HL-60 (cell line): ENCODE data around the gene GALNT17.

ENCODE experiments used
- DNase-seq, 2 experiments: peaks; one replicate each; pipeline ENCODE4 v3.0.0-alpha.2; 2010 to 2020; ENCODE audit warnings: low read depth in 1 of 2, low spot score in 1 of 2
- H3K27ac ChIP-seq: fragments of 250-450 bp; sonication (Bioruptor Pico); replicated peaks from 2 replicates; pipeline ENCODE4 v1.5.1; 2020; ENCODE audit warnings: mild to moderate bottlenecking, moderate library complexity
- H3K27me3 ChIP-seq: fragments of 250-450 bp; sonication (Bioruptor Pico); 2 replicates; pipeline ENCODE4 v1.5.1; 2021; ENCODE audit warnings: mild to moderate bottlenecking, moderate library complexity; ENCODE audit not compliant: insufficient read depth, poor library complexity, severe bottlenecking
- H3K4me3 ChIP-seq: replicated peaks from 2 replicates; pipeline ENCODE4 v1.5.1; 2011; ENCODE audit warnings: mild to moderate bottlenecking, control low read depth, low read length; ENCODE audit not compliant: insufficient read depth
- CTCF ChIP-seq: IDR thresholded peaks from one replicate; pipeline ENCODE4 v1.5.1; 2011; ENCODE audit warnings: low read length, control low read depth, inconsistent platforms; ENCODE audit not compliant: insufficient read depth
- GABPA ChIP-seq: IDR thresholded peaks from 2 replicates; pipeline ENCODE4 v1.6.1; 2012; ENCODE audit warnings: low read depth
- POLR2AphosphoS5 ChIP-seq: IDR thresholded peaks from 2 replicates; pipeline ENCODE4 v1.6.1; 2012; ENCODE audit warnings: low read depth
- SPI1 ChIP-seq: IDR thresholded peaks from 2 replicates; pipeline ENCODE4 v1.6.1; 2012; ENCODE audit warnings: low read depth, mild to moderate bottlenecking, borderline replicate concordance
- TF ChIP-seq, protein P1 (sequence below): IDR thresholded peaks from 2 replicates; pipeline ENCODE4 v1.6.1; 2012; ENCODE audit warnings: low read depth; ENCODE audit not compliant: insufficient replicate concordance

Gene GALNT17

DNA sequence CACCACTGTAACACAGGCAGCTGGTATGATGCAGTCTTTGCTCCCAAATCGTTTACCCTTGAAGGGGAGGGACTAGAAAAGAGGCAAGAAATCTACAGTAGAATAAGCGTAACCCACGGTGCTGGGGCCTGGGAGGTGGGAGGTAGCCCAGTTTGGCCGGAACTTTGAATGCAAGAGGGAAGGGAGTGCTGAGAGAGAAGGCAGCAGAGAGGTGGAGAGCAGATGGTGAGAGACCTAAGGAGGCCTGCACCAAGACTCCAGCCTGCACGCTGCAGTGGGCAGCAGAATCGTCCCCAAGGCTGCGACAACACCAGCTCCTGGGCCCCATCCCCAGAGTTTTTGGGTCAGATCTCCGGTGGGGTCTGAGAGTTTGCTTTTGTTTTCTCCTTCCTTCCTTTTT lies 547.5 kb downstream of the GALNT17 start:
- Histone ChIP-seq H3K27ac (no peak overlapping the region), H3K27me3 (no peaks in the 10 kb centered on the region), H3K4me3 (no peak overlapping the region)
- DNase-seq, result no peak
- TF ChIP-seq CTCF (no peak), GABPA (no peak), POLR2AphosphoS5 (no peak), SPI1 (no peak)
- TF ChIP-seq, protein P1, sequence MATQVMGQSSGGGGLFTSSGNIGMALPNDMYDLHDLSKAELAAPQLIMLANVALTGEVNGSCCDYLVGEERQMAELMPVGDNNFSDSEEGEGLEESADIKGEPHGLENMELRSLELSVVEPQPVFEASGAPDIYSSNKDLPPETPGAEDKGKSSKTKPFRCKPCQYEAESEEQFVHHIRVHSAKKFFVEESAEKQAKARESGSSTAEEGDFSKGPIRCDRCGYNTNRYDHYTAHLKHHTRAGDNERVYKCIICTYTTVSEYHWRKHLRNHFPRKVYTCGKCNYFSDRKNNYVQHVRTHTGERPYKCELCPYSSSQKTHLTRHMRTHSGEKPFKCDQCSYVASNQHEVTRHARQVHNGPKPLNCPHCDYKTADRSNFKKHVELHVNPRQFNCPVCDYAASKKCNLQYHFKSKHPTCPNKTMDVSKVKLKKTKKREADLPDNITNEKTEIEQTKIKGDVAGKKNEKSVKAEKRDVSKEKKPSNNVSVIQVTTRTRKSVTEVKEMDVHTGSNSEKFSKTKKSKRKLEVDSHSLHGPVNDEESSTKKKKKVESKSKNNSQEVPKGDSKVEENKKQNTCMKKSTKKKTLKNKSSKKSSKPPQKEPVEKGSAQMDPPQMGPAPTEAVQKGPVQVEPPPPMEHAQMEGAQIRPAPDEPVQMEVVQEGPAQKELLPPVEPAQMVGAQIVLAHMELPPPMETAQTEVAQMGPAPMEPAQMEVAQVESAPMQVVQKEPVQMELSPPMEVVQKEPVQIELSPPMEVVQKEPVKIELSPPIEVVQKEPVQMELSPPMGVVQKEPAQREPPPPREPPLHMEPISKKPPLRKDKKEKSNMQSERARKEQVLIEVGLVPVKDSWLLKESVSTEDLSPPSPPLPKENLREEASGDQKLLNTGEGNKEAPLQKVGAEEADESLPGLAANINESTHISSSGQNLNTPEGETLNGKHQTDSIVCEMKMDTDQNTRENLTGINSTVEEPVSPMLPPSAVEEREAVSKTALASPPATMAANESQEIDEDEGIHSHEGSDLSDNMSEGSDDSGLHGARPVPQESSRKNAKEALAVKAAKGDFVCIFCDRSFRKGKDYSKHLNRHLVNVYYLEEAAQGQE, result no peak

- TF ChIP-seq CTCF (no peak), GABPA (no peak), SPI1 (no peak), POLR2AphosphoS5 (no peak)
- TF ChIP-seq, protein P1, result no peak
- Histone ChIP-seq H3K27ac (no peak overlapping the region), H3K4me3 (no peak overlapping the region), H3K27me3 (no peaks in the 10 kb centered on the region)
- DNase-seq, result no peak
Measured at GRCh38 chr7:71682181-71682580, 550.2 kb downstream of the GALNT17 start.

DNA sequence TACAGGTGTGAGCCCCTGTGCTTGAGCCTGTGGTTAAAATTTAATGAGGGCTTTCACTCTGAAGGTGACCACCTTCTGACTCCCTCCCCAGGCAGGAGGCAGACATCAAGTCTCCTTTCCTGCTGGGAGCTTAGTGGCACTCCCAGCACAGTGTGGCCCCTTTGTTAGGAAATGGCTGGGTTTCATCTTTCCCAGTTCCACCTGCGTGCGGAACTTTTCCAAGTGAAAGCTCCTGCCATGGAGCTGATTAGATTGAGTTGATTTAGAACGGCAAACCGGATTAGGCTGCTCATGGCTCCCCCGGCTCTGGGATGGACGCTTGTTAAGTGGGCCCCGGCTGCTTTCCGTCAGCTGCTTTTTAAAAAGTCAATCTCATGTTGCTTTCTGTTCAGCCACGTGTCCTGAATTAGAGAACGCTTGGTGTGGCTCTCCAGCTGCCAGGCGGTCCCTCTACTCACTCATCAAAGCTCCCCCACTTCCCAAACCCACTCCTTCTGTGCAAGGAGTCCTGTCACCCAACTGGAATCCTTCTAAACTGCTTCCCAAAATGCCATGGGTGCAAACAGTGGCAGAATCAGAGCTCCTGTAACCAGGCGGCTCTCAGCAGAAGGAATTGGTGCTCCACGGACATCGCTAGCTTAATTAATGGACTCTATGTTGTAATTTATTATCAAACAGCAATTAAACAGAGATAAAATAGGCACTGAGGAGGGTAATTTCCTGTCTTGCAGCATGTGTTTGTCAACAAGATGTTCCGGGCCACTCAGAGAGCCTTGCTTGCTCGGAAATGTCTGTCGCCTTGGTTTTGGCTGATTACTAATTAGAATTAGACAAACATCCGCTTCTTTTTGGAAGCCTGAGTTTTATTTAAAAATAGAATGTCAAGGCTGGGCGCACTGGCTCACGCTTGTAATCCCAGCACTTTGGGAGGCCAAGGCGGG lies 551.2 kb downstream of the GALNT17 start:
- DNase-seq, result no peak
- TF ChIP-seq CTCF (no peak), POLR2AphosphoS5 (no peak), SPI1 (no peak), GABPA (no peak)
- TF ChIP-seq, protein P1, result no peak
- no peak overlapping the region for H3K27ac ChIP-seq
- no peaks in the 10 kb centered on the region for H3K27me3 ChIP-seq
- H3K4me3 ChIP-seq, result no peak overlapping the region
